Fibroblast of skin of abdomen (primary cell): ENCODE results near the gene GLCCI1.

Source experiments
- DNase-seq: peaks from one replicate; pipeline ENCODE4 v3.0.0-alpha.2; 2013

GLCCI1 gene

GRCh38 chr7:7964250-7964649 lies 4.3 kb upstream of the GLCCI1 start:
- DNase-seq = no peak

- DNase-seq = no peak
Observed at GRCh38 chr7:7964691-7965090, 3.9 kb upstream of the GLCCI1 start.

GRCh38 chr7:7965301-7965700 lies 3.3 kb upstream of the GLCCI1 start:
- DNase-seq = no peak

GRCh38 chr7:7966141-7966734 lies 2.4 kb upstream of the GLCCI1 start:
- DNase-seq = no peak

GRCh38 chr7:7967886-7968543 lies 581 bp upstream of the GLCCI1 start:
- DNase-seq = no peak

GRCh38 chr7:7969306-7970236 lies 975 bp downstream of the GLCCI1 start:
- DNase-seq = peak; percentile 32

DNA sequence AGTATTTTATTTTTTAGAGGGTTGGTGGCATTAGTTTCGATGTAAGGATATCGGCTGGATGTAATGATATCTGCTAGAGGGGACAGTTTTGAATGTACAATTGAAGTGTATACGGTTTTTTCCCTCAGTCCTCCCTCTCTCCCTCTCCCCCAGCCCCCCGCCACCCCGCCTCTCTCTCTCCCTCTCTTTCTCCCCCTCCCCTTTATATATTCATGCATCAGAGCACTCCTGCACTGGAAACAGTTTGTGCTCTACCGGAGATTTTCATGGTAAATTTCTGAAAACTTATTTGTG lies 1.6 kb downstream of the GLCCI1 start:
- no peak for DNase-seq

DNA sequence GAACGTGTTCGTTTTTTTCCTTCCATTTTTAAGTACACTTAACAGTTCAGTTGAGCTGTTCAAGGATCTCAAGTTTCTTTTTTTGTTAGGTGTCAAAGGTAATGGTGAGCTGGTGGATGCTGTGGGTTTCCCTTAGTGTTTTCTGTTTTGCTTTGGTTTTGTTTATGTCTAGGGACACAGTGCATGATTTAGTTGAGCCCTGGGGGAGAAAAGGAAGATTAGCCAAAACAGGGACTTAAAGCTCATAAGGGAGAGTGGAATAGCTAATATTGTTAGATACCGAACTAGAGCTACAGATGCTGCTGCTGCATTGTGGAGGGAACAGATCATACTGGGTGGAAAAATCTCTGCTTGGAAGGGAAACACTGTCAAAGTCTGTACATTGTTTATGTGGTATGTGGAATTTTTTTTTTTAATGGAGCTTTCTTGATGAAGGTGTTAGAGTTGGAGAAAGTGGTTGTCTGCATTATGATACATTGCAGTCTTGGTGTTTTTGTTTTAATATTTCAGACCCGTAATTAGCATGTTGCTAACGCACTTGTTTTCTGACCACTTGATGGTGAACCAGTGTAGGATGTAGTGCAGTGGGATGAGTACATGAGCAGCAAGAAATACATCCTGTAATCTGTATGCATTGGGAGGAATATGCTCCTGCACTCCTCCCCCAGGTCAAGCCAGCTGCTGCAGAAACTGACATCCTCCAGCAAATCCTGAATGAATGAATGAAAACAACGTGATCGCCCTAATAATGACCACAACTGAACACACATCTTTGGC lies 2.1 kb downstream of the GLCCI1 start:
- no peak for DNase-seq

GRCh38 chr7:7971308-7972040 lies 2.9 kb downstream of the GLCCI1 start:
- no peak for DNase-seq

DNA sequence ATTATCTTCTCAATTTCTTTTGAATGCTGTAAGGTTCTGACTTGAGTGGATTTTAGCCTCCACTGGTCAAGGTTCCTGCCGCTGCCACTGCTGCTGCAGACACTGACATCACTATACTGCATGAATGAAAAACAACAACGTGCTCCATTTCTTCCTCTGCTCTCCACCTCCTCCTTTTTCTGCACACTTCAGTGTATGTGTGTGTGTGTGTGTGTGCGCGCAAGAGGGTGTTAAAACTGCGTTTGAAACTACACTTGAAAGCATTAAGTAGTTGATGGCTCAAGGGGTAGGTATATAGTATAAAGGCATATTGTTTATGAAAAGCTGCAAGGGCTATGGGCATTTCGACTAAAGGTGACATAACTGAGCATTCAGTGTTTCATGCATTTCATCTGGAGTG lies 3.5 kb downstream of the GLCCI1 start:
- DNase-seq = no peak

GRCh38 chr7:7972922-7973594 lies 4.5 kb downstream of the GLCCI1 start:
- DNase-seq = no peak

- DNase-seq = no peak
Observed at GRCh38 chr7:7976677-7977076, 8.1 kb downstream of the GLCCI1 start.

- DNase-seq = no peak
Observed at GRCh38 chr7:7977774-7978173, 9.2 kb downstream of the GLCCI1 start.

DNA sequence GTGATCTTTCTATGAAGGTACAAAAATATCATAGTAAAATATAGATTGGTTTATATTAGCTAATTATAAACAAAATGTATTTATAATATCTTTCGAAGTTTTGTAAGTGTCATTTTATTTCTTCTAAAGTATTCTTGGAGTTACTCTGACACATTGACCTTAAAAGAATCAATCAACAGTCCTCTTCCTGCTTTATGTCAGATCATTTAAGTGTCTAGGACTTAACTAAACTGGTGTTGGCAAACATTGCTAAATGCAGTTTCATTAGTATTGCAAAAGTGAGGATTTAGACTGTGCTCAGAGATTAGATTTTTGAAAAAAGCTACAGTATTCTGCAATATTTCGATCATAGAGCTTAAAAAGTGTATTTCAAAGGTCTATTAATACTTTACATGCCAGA lies 10.3 kb downstream of the GLCCI1 start:
- no peak for DNase-seq

DNA sequence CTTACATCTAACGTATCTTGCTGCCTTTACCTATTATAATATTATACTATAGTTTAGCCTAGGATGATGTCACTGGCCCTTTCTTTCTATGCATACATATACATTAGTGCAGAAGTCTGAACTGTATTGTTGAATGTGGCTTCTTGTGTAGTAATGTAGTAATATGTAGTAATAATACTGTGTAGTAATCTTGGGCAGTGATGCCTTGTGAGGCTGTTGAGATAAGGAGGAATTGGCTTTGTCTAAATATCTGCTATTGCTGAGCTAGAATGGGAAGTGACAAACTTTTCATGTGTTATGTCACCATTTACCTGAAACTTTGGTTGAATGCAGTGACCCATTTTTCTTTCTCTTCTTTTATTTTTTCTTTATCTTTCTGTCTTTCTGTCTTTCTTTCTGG lies 11.0 kb downstream of the GLCCI1 start:
- DNase-seq = no peak

GRCh38 chr7:7980134-7980533 lies 11.5 kb downstream of the GLCCI1 start:
- DNase-seq = no peak

DNA sequence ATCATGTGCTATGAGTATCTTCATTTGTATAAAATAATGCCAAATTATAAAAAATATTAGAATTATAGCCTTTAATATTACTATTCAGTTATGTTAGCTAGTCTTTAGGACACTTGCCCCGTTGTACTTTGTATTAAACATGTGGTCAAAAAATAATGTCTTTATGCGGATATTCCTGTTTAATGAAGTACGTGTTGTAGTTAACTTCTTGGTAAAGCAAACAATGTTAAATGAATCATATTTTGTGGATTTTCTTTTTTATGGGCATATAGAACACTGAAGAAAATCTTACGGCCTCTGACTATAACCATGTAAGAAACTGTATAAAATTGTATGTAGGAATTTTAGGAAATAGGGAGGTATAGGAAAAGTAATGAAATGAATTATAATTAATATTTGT lies 14.3 kb downstream of the GLCCI1 start:
- DNase-seq = no peak

- DNase-seq = no peak
Observed at GRCh38 chr7:7984424-7984823, 15.8 kb downstream of the GLCCI1 start.

DNA sequence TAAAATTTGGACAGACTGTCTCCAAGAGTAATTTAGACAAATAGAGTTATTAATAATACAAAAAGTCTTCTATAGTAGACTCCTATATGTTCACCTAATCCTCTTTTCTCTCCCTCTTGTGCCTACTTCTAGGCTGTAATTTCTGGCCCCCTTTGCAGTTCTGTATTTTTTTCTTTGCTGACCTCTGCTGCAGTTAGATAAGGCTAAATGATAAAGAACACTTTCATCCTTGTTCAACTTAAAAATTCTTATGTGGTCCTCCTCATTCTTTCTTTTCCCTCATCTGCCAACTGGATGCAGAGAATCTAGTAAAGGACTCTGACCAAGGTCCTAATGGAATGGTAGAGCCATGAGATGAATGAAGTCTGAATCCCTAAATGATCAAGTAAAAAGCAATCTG lies 20.1 kb downstream of the GLCCI1 start:
- DNase-seq = no peak

DNA sequence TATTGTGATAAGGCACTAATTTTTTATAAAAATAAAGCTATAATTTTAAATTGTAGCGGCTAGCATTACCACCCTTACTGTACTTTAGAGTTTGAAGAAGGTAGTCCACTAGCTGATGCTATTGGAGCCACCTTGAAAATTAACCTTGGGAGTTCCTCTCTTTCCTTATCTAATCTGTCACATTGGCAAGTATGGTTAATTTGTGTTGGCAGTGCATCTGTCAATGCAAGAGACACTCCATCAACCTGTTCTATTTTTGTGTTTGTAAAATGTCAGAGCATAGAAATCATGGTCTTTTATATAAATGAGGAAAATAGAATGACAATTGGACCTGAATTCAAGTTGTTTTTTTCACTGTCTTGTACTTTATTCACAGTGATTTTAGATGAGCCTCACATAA lies 20.5 kb downstream of the GLCCI1 start:
- DNase-seq = no peak

GRCh38 chr7:7989616-7990440 lies 21.2 kb downstream of the GLCCI1 start:
- no peak for DNase-seq
